PC-3 (cell line): ENCODE data around the gene SLCO3A1.

Source experiments
- EZH2 ChIP-seq: fragments of 300-600 bp; sonication (generic); IDR thresholded peaks from one replicate; pipeline ENCODE4 v1.6.1; 2017; ENCODE audit warnings: antibody characterized with exemption, mild to moderate bottlenecking, low read length; ENCODE audit not compliant: unreplicated experiment
- TF ChIP-seq, protein P1 (sequence below): fragments of 300-600 bp; sonication (generic); conservative IDR thresholded peaks from 2 replicates; pipeline ENCODE4 v1.5.1; 2017; ENCODE audit warnings: antibody characterized with exemption, low read depth, mild to moderate bottlenecking, low read length

DNA sequence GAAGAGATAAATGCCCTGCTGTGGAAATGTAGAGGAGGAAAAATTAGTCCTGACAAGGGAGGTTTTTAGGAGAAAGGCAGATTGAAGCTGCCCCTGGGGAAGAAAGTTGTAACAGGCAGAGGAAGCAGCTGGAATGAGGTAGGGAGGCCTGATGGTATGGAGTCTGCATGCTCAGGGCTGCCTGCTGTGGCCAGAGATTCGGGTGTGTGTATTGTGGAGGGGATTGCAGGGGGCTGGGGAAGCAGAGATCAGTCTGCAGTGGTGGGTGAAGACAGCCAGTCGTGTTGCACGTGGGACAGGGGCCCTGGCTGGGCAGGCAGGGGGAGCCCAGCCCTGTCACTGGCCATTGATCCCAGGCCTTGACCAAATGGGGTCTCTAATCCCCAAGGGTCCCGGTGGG, 96.5 kb downstream of the SLCO3A1 start:
- TF ChIP-seq, protein P1, sequence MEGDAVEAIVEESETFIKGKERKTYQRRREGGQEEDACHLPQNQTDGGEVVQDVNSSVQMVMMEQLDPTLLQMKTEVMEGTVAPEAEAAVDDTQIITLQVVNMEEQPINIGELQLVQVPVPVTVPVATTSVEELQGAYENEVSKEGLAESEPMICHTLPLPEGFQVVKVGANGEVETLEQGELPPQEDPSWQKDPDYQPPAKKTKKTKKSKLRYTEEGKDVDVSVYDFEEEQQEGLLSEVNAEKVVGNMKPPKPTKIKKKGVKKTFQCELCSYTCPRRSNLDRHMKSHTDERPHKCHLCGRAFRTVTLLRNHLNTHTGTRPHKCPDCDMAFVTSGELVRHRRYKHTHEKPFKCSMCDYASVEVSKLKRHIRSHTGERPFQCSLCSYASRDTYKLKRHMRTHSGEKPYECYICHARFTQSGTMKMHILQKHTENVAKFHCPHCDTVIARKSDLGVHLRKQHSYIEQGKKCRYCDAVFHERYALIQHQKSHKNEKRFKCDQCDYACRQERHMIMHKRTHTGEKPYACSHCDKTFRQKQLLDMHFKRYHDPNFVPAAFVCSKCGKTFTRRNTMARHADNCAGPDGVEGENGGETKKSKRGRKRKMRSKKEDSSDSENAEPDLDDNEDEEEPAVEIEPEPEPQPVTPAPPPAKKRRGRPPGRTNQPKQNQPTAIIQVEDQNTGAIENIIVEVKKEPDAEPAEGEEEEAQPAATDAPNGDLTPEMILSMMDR = no peak
- TF ChIP-seq EZH2 = no peak
